ENCODE measurements around the gene BRAF. TPM values are rescaled to one million over a fixed set of nuclear protein-coding genes. Genes with fewer than 3 reads are reported as not detected.
"Not testable (repeated sequence)": the region's sequence is repeated elsewhere in the genome, so short reads cannot be mapped to it uniquely, and the experiment has no call there.

The BRAF gene
- total and polyA plus RNA-seq, 2 donors from 2014 or later = 8.0 to 43.9 TPM

DNA sequence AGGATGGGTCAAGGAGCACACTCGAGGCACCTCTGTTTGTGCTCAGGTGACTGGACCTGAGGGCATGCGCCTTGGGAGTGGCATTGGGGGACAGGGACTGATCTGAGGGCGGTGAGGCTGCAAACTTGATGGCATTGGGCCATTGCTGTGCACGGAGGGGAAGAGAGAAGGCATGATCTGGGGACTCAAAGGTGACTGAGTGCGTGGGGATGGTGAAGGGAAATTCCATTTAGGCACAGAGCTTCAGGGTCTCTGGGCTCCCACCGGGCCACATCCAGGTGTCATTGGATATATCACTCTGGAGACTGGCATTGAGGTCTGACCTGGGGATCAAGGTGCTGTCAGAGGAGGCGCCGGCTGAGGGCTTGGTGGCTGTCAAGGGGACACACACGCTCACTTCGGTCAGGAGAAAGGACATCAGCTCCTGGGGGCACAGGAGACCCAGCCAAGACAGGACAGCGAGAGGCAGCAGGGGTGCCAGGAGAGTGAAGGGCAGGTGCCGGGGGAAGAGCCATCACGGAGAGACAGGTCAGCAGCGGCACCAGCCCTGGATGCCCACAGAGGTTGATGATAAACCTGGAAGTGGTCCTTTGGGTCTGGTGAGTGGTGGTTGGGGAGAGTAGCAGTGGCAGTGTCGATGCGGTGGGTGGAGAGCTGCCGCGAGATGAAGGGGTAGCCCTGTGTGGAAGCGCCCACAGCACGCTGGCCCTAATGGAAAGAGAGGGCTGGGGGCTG is 246.5 kb downstream of the BRAF start:
- FAIRE-seq = no peak
- Histone ChIP-seq H3K4me1 (ENCODE audit: control insufficient read depth in 2 of 3, insufficient read depth in 2 of 3, low read depth in 1 of 3, low read length in 3 of 3) (peaks cover 0 to 17% (median 0%) of the 10 kb centered on the region in 3 donors), H3K4me3 (ENCODE audit: low read length in 3 of 3) (no peak overlapping the region), H3K27ac (ENCODE audit: low read depth in 2 of 2, low read length in 2 of 2) (no peak overlapping the region), H3K36me3 (ENCODE audit: control insufficient read depth in 2 of 3, insufficient read depth in 3 of 3, low read length in 3 of 3) (peaks cover 0 to 9% (median 3%) of the 10 kb centered on the region in 3 donors), H3K9me3 (ENCODE audit: control insufficient read depth in 2 of 3, insufficient read depth in 1 of 3, low read length in 3 of 3) (no peaks in the 10 kb centered on the region), H3K9ac (ENCODE audit: low read length in 3 of 3) (no peak overlapping the region), H3K27me3 (ENCODE audit: control insufficient read depth, insufficient read depth, low read length) (no peaks in the 10 kb centered on the region)
- TF ChIP-seq, protein P1, sequence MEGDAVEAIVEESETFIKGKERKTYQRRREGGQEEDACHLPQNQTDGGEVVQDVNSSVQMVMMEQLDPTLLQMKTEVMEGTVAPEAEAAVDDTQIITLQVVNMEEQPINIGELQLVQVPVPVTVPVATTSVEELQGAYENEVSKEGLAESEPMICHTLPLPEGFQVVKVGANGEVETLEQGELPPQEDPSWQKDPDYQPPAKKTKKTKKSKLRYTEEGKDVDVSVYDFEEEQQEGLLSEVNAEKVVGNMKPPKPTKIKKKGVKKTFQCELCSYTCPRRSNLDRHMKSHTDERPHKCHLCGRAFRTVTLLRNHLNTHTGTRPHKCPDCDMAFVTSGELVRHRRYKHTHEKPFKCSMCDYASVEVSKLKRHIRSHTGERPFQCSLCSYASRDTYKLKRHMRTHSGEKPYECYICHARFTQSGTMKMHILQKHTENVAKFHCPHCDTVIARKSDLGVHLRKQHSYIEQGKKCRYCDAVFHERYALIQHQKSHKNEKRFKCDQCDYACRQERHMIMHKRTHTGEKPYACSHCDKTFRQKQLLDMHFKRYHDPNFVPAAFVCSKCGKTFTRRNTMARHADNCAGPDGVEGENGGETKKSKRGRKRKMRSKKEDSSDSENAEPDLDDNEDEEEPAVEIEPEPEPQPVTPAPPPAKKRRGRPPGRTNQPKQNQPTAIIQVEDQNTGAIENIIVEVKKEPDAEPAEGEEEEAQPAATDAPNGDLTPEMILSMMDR (IDR thresholded peaks at IDR 0.05; ENCODE audit: borderline replicate concordance, extremely low read depth, insufficient read depth) = no peak
- DNase-seq = peak in 1 of 5 donors; percentile 50
- intact Hi-C loops (cut with DNase I) = no loop called here

DNA sequence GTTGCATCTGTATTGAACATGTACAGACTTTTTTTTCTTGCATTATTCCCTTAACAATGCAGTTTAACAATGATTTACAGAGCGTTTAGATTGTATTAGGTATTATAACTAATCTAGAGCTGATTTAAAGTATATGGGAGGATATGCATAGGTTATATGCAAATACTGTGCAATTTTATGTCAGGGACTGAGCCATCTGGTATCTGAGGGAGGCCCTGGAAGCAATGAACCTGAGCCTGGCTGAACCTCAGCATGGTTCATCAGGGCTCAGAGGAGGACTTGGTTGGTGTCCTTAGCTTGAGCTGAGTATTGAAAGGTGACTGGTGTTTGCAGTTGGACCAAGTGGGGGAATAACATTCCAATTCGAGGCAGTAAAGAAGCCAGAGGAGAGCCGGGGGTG is 247.2 kb downstream of the BRAF start:
- TF ChIP-seq, protein P1 (IDR thresholded peaks at IDR 0.05; ENCODE audit: borderline replicate concordance, extremely low read depth, insufficient read depth) = no peak
- DNase-seq (no peak), FAIRE-seq (no peak)
- H3K9ac ChIP-seq (ENCODE audit: low read length in 3 of 3) = no peak overlapping the region
- peaks cover 0 to 9% (median 3%) of the 10 kb centered on the region in 3 donors for H3K36me3 ChIP-seq (ENCODE audit: control insufficient read depth in 2 of 3, insufficient read depth in 3 of 3, low read length in 3 of 3)
- H3K27me3 ChIP-seq (ENCODE audit: control insufficient read depth, insufficient read depth, low read length) = no peaks in the 10 kb centered on the region
- peaks cover 0 to 18% (median 0%) of the 10 kb centered on the region in 3 donors for H3K4me1 ChIP-seq (ENCODE audit: control insufficient read depth in 2 of 3, insufficient read depth in 2 of 3, low read depth in 1 of 3, low read length in 3 of 3)
- intact Hi-C loops (cut with DNase I) = no loop called here
- H3K27ac ChIP-seq (ENCODE audit: low read depth in 2 of 2, low read length in 2 of 2) = no peak overlapping the region
- no peaks in the 10 kb centered on the region for H3K9me3 ChIP-seq (ENCODE audit: control insufficient read depth in 2 of 3, insufficient read depth in 1 of 3, low read length in 3 of 3)
- H3K4me3 ChIP-seq (ENCODE audit: low read length in 3 of 3) = no peak overlapping the region

GRCh38 chr7:140676956-140677355 is 247.8 kb downstream of the BRAF start:
- H3K4me3 ChIP-seq (ENCODE audit: low read length in 3 of 3); H3K9ac ChIP-seq (ENCODE audit: low read length in 3 of 3); H3K9me3 ChIP-seq (ENCODE audit: control insufficient read depth in 2 of 3, insufficient read depth in 1 of 3, low read length in 3 of 3); H3K27ac ChIP-seq (ENCODE audit: low read depth in 2 of 2, low read length in 2 of 2); H3K27me3 ChIP-seq (ENCODE audit: control insufficient read depth, insufficient read depth, low read length); FAIRE-seq; intact Hi-C loops (cut with DNase I); DNase-seq; H3K36me3 ChIP-seq (ENCODE audit: control insufficient read depth in 2 of 3, insufficient read depth in 3 of 3, low read length in 3 of 3): not testable (repeated sequence)
- peaks cover 0 to 18% (median 0%) of the 10 kb centered on the region in 3 donors for H3K4me1 ChIP-seq (ENCODE audit: control insufficient read depth in 2 of 3, insufficient read depth in 2 of 3, low read depth in 1 of 3, low read length in 3 of 3)

GRCh38 chr7:140676306-140676705 is 248.4 kb downstream of the BRAF start:
- DNase-seq (no peak), FAIRE-seq (no peak)
- H3K9me3 ChIP-seq (ENCODE audit: control insufficient read depth in 2 of 3, insufficient read depth in 1 of 3, low read length in 3 of 3) = no peaks in the 10 kb centered on the region
- intact Hi-C loops (cut with DNase I) = no loop called here
- H3K4me3 ChIP-seq (ENCODE audit: low read length in 3 of 3) = no peak overlapping the region
- peaks cover 0 to 18% (median 0%) of the 10 kb centered on the region in 3 donors for H3K4me1 ChIP-seq (ENCODE audit: control insufficient read depth in 2 of 3, insufficient read depth in 2 of 3, low read depth in 1 of 3, low read length in 3 of 3)
- peaks cover 0 to 9% (median 3%) of the 10 kb centered on the region in 3 donors for H3K36me3 ChIP-seq (ENCODE audit: control insufficient read depth in 2 of 3, insufficient read depth in 3 of 3, low read length in 3 of 3)
- no peak overlapping the region for H3K27ac ChIP-seq (ENCODE audit: low read depth in 2 of 2, low read length in 2 of 2)
- H3K27me3 ChIP-seq (ENCODE audit: control insufficient read depth, insufficient read depth, low read length) = no peaks in the 10 kb centered on the region
- TF ChIP-seq, protein P1 (IDR thresholded peaks at IDR 0.05; ENCODE audit: borderline replicate concordance, extremely low read depth, insufficient read depth) = no peak
- no peak overlapping the region for H3K9ac ChIP-seq (ENCODE audit: low read length in 3 of 3)
